SK-N-SH treated with all-trans-retinoic acid at 6 μM for 48 hours (cell line): ENCODE results near the gene PROX2.

Experiments
- ATAC-seq: fragments of 200-7000 bp; cut with Tn5 transposase; 3 replicates; pipeline ENCODE4 v1.9.1; 2020; ENCODE audit warnings: mild to moderate bottlenecking, moderate library complexity
- BACH2 ChIP-seq: fragments of 250-450 bp; sonication (Bioruptor Pico); IDR thresholded peaks from 2 replicates; pipeline ENCODE4 v1.9.0; 2021; ENCODE audit warnings: mild to moderate bottlenecking, borderline replicate concordance
- CREB5 ChIP-seq: fragments of 250-450 bp; sonication (Bioruptor Pico); IDR thresholded peaks from 2 replicates; pipeline ENCODE4 v1.5.1; 2020; ENCODE audit warnings: low read depth, mild to moderate bottlenecking, moderate library complexity
- CSDC2 ChIP-seq: fragments of 250-450 bp; sonication (Bioruptor Pico); IDR thresholded peaks from 2 replicates; pipeline ENCODE4 v1.5.0; 2020; ENCODE audit warnings: mild to moderate bottlenecking, moderate library complexity
- ESRRG ChIP-seq: fragments of 250-450 bp; sonication (Bioruptor Pico); IDR thresholded peaks from 2 replicates; pipeline ENCODE4 v1.6.1; 2021; ENCODE audit warnings: mild to moderate bottlenecking
- GLIS3 ChIP-seq: fragments of 250-450 bp; sonication (Bioruptor Pico); IDR thresholded peaks from 2 replicates; pipeline ENCODE4 v1.5.0; 2020; ENCODE audit warnings: mild to moderate bottlenecking, moderate library complexity
- ISL1 ChIP-seq: fragments of 250-450 bp; sonication (Bioruptor Pico); IDR thresholded peaks from 2 replicates; pipeline ENCODE4 v2.1.2; 2022; ENCODE audit warnings: mild to moderate bottlenecking, moderate library complexity
- OSR1 ChIP-seq: fragments of 250-450 bp; sonication (Bioruptor Pico); IDR thresholded peaks from 2 replicates; pipeline ENCODE4 v1.8.0; 2022; ENCODE audit warnings: moderate library complexity, mild to moderate bottlenecking, inconsistent platforms
- PATZ1 ChIP-seq: fragments of 250-450 bp; sonication (Bioruptor Pico); IDR thresholded peaks from 2 replicates; pipeline ENCODE4 v1.8.0; 2020; ENCODE audit warnings: mild to moderate bottlenecking, moderate library complexity, borderline replicate concordance
- POU6F1 ChIP-seq: fragments of 250-450 bp; sonication (Bioruptor Pico); IDR thresholded peaks from 2 replicates; pipeline ENCODE4 v1.8.0; 2021; ENCODE audit warnings: low read depth, mild to moderate bottlenecking, moderate library complexity, borderline replicate concordance
- PPARA ChIP-seq: fragments of 250-450 bp; sonication (Bioruptor Pico); IDR thresholded peaks from 2 replicates; pipeline ENCODE4 v1.5.0; 2020; ENCODE audit warnings: mild to moderate bottlenecking, borderline replicate concordance
- RARB ChIP-seq: fragments of 250-450 bp; sonication (Bioruptor Pico); IDR thresholded peaks from 2 replicates; pipeline ENCODE4 v1.8.0; 2021; ENCODE audit warnings: mild to moderate bottlenecking, moderate library complexity
- SNAI2 ChIP-seq: fragments of 250-450 bp; sonication (Bioruptor Pico); IDR thresholded peaks from 2 replicates; pipeline ENCODE4 v1.5.0; 2020; ENCODE audit warnings: mild to moderate bottlenecking, moderate library complexity
- TOX ChIP-seq: fragments of 250-450 bp; sonication (Bioruptor Pico); IDR thresholded peaks from 2 replicates; pipeline ENCODE4 v1.8.0; 2021; ENCODE audit warnings: mild to moderate bottlenecking, moderate library complexity, borderline replicate concordance
- ZC3H10 ChIP-seq: fragments of 250-450 bp; sonication (Bioruptor Pico); IDR thresholded peaks from 2 replicates; pipeline ENCODE4 v1.5.1; 2021; ENCODE audit warnings: mild to moderate bottlenecking, moderate library complexity
- ZFP3 ChIP-seq: fragments of 250-450 bp; sonication (Bioruptor Pico); IDR thresholded peaks from 2 replicates; pipeline ENCODE4 v1.5.0; 2020; ENCODE audit warnings: mild to moderate bottlenecking, moderate library complexity
- ZFP30 ChIP-seq: fragments of 450-650 bp; formaldehyde crosslinking; IDR thresholded peaks from 2 replicates; pipeline ENCODE4 v1.5.0; 2022; ENCODE audit warnings: mild to moderate bottlenecking, moderate library complexity
- ZNF565 ChIP-seq: fragments of 450-650 bp; formaldehyde crosslinking; conservative IDR thresholded peaks from 2 replicates; pipeline ENCODE4 v1.5.0; 2020; ENCODE audit warnings: low read depth, mild to moderate bottlenecking, moderate library complexity
- ZNF70 ChIP-seq: fragments of 450-650 bp; formaldehyde crosslinking; IDR thresholded peaks from 2 replicates; pipeline ENCODE4 v1.5.0; 2020; ENCODE audit warnings: mild to moderate bottlenecking, moderate library complexity
- ZNF8 ChIP-seq: fragments of 450-650 bp; formaldehyde crosslinking; IDR thresholded peaks from 2 replicates; pipeline ENCODE4 v1.5.0; 2020; ENCODE audit warnings: mild to moderate bottlenecking, moderate library complexity

The PROX2 gene

GRCh38 chr14:74919421-74920165 is 43.6 kb upstream of the PROX2 start:
- TF ChIP-seq GLIS3 (CRISPR knock-in tag) (no peak), ZFP3 (CRISPR knock-in tag) (no peak), PPARA (CRISPR knock-in tag) (no peak), POU6F1 (CRISPR knock-in tag) (no peak)
- TF ChIP-seq, all 23 proteins: peak for 0
- ATAC-seq, result no peak

- TF ChIP-seq CSDC2 (no peak), ESRRG (CRISPR knock-in tag) (no peak), SNAI2 (CRISPR knock-in tag) (no peak), ZC3H10 (CRISPR knock-in tag) (no peak), PATZ1 (CRISPR knock-in tag) (no peak), POU6F1 (CRISPR knock-in tag) (no peak)
- ATAC-seq, result no peak
Measured at GRCh38 chr14:74918380-74918779, 42.4 kb upstream of the PROX2 start.

- TF ChIP-seq ZNF8 (CRISPR knock-in tag) (no peak), BACH2 (CRISPR knock-in tag) (no peak), ESRRG (CRISPR knock-in tag) (no peak), PPARA (CRISPR knock-in tag) (no peak), SNAI2 (CRISPR knock-in tag) (no peak), ZNF70 (CRISPR knock-in tag) (no peak), ISL1 (CRISPR knock-in tag) (no peak), ZFP30 (CRISPR knock-in tag) (no peak)
- TF ChIP-seq, all 23 proteins: peak for 0
Measured at GRCh38 chr14:74917646-74918081, 41.7 kb upstream of the PROX2 start.

GRCh38 chr14:74917178-74917543 is 41.2 kb upstream of the PROX2 start:
- no peak for ATAC-seq

More at GRCh38 chr14:74917646-74918081, 41.7 kb upstream of the PROX2 start:
- ATAC-seq, result no peak

More at GRCh38 chr14:74917178-74917543, 41.2 kb upstream of the PROX2 start:
- TF ChIP-seq ZNF565 (CRISPR knock-in tag), result no peak
- no peak for TF ChIP-seq TOX
- TF ChIP-seq ZC3H10 (CRISPR knock-in tag), result no peak
- no peak for TF ChIP-seq ZNF70 (CRISPR knock-in tag)
- TF ChIP-seq CSDC2, result no peak
- TF ChIP-seq ZNF8 (CRISPR knock-in tag), result no peak
- no peak for TF ChIP-seq PATZ1 (CRISPR knock-in tag)
- TF ChIP-seq ZFP3 (CRISPR knock-in tag), result no peak
- no peak for TF ChIP-seq RARB (CRISPR knock-in tag)
- TF ChIP-seq OSR1 (CRISPR knock-in tag), result no peak
- TF ChIP-seq CREB5 (CRISPR knock-in tag), result no peak
- TF ChIP-seq ESRRG (CRISPR knock-in tag), result no peak
- TF ChIP-seq BACH2 (CRISPR knock-in tag), result no peak
